OCI-LY3 (cell line): ENCODE results near the gene P4HTM.

Experiments
- H2AFZ ChIP-seq: fragments of 200-600, 300-600 bp; shearing (Covaris generic); 2 replicates; pipeline ENCODE4 v1.6.0; 2014; ENCODE audit warnings: antibody characterized with exemption, low read depth, low read length
- H3K27ac ChIP-seq: fragments of 200-600, 300-600 bp; sonication (generic); 2 replicates; pipeline ENCODE4 v1.5.1; 2014; ENCODE audit warnings: mild to moderate bottlenecking, low read length, moderate library complexity, mixed read lengths
- H3K27me3 ChIP-seq: fragments of 200-600, 300-600 bp; sonication (generic); 2 replicates; pipeline ENCODE4 v1.6.1; 2014; ENCODE audit warnings: low read depth, low read length, mixed read lengths
- H3K36me3 ChIP-seq: fragments of 200-600, 300-600 bp; sonication (generic); replicated peaks from 2 replicates; pipeline ENCODE3; 2014; ENCODE audit warnings: low read depth, low read length, mixed read lengths
- H3K4me1 ChIP-seq: fragments of 300-600, 200-600 bp; sonication (generic); 2 replicates; pipeline ENCODE4 v1.6.1; 2014; ENCODE audit warnings: low read length, mixed read lengths
- H3K4me2 ChIP-seq: fragments of 200-600, 300-600 bp; sonication (generic); 2 replicates; pipeline ENCODE4 v1.6.1; 2014; ENCODE audit warnings: low read length, mixed read lengths
- H3K4me3 ChIP-seq: fragments of 300-600, 200-600 bp; sonication (generic); 2 replicates; pipeline ENCODE4 v1.5.1; 2014; ENCODE audit warnings: antibody characterized with exemption, mild to moderate bottlenecking, low read length, moderate library complexity
- H3K79me2 ChIP-seq: fragments of 300-600, 200-600 bp; shearing (Covaris generic); 2 replicates; pipeline ENCODE4 v1.6.1; 2014; ENCODE audit warnings: mild to moderate bottlenecking, low read length, mixed read lengths
- H3K9ac ChIP-seq: fragments of 300-600, 200-600 bp; shearing (Covaris generic); 2 replicates; pipeline ENCODE4 v1.6.0; 2014; ENCODE audit warnings: mild to moderate bottlenecking, low read length, moderate library complexity
- H3K9me3 ChIP-seq: fragments of 200-600, 300-600 bp; shearing (Covaris generic); 2 replicates; pipeline ENCODE4 v1.6.1; 2014; ENCODE audit warnings: low read length, mixed read lengths; ENCODE audit not compliant: insufficient read depth
- H4K20me1 ChIP-seq: fragments of 200-600, 300-600 bp; sonication (generic); 2 replicates; pipeline ENCODE4 v1.6.1; 2016; ENCODE audit warnings: low read length, mixed read lengths; ENCODE audit not compliant: insufficient read depth
- EZH2phosphoT487 ChIP-seq: fragments of 200-600 bp; shearing (Covaris generic); IDR thresholded peaks from 2 replicates; pipeline ENCODE4 v1.6.1; 2018; ENCODE audit warnings: antibody characterized with exemption, mixed run types, low read depth
- TF ChIP-seq, protein P1 (sequence below): fragments of 200-600, 300-600 bp; sonication (generic); IDR thresholded peaks from 2 replicates; pipeline ENCODE4 v1.5.1; 2014; ENCODE audit warnings: antibody characterized with exemption, low read length, low read depth

Gene P4HTM

DNA sequence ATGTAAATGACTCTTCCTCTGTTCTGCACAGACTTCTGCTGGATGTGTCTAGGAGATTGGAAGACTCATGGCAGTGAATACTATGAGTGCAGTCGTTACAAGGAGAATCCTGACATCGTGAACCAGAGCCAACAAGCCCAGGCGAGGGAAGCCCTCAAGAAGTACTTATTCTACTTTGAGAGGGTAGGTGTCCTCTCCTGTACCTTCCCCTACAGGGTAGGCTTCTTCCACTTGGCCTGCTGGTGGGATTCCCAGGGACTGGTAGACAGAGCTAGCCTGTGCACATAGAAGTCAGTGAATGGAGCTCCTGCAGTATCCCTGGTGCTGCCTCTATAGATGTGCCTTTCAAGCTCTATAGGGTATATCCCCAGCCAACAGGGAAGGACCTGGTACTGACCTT, 10.6 kb upstream of the P4HTM start:
- H2AFZ ChIP-seq: no peak overlapping the region
- no peaks in the 10 kb centered on the region for H3K27me3 ChIP-seq
- no peaks in the 10 kb centered on the region for H3K79me2 ChIP-seq
- no peak overlapping the region for H3K27ac ChIP-seq
- H4K20me1 ChIP-seq: no peaks in the 10 kb centered on the region; the same call in 1 of the 2 replicates
- H3K4me1 ChIP-seq: no peaks in the 10 kb centered on the region
- no peak overlapping the region for H3K4me2 ChIP-seq
- TF ChIP-seq, protein P1, sequence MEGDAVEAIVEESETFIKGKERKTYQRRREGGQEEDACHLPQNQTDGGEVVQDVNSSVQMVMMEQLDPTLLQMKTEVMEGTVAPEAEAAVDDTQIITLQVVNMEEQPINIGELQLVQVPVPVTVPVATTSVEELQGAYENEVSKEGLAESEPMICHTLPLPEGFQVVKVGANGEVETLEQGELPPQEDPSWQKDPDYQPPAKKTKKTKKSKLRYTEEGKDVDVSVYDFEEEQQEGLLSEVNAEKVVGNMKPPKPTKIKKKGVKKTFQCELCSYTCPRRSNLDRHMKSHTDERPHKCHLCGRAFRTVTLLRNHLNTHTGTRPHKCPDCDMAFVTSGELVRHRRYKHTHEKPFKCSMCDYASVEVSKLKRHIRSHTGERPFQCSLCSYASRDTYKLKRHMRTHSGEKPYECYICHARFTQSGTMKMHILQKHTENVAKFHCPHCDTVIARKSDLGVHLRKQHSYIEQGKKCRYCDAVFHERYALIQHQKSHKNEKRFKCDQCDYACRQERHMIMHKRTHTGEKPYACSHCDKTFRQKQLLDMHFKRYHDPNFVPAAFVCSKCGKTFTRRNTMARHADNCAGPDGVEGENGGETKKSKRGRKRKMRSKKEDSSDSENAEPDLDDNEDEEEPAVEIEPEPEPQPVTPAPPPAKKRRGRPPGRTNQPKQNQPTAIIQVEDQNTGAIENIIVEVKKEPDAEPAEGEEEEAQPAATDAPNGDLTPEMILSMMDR: no peak
- TF ChIP-seq EZH2phosphoT487: no peak
- H3K36me3 ChIP-seq: peaks cover 66% of the 10 kb centered on the region
- H3K9me3 ChIP-seq: no peaks in the 10 kb centered on the region
- no peak overlapping the region for H3K9ac ChIP-seq
- no peak overlapping the region for H3K4me3 ChIP-seq

DNA sequence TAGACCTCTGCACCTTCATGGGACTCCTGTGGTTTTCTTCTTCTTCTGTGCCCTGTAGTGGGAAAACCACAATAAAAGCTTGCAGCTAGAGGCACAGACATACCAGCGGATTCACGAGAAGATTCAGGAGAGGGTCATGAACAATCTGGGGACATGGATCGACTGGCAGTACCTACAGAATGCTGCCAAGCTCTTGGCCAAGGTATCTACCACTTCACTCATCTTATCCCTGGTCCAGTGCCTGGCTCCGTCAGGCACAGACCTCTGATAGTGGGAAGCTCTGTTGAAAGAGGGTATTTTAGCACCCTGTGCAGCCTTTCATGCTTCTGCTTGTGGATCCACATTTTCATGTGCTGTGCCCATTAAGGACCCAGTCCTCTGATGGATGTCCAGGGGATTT, 9.7 kb upstream of the P4HTM start:
- Histone ChIP-seq H3K36me3 (peaks cover 65% of the 10 kb centered on the region), H3K4me3 (no peak overlapping the region), H3K9me3 (no peaks in the 10 kb centered on the region), H3K9ac (no peak overlapping the region), H3K27me3 (no peaks in the 10 kb centered on the region), H3K79me2 (no peaks in the 10 kb centered on the region), H3K4me2 (no peak overlapping the region), H3K4me1 (no peaks in the 10 kb centered on the region), H3K27ac (no peak overlapping the region), H2AFZ (no peak overlapping the region), H4K20me1 (no peaks in the 10 kb centered on the region; the same call in 1 of the 2 replicates)
- TF ChIP-seq EZH2phosphoT487: no peak
- TF ChIP-seq, protein P1: no peak

DNA sequence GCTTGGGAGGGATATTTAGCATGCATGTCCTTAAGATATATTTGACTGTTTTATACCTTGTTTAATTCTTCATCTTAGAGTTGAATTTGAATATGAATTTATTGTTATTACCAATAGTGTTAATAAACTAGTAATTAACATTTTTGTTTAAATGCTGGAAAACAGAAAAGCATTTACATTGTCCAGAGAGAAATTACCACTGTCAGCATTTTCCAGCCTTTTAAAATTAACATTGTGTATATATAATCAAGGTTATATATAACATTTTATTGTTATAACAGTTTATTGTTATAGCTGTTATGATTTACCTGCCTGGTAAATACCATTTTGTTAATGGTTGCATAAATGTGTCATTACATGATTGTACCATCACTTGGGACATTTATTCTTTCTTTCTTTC, 8.0 kb upstream of the P4HTM start:
- Histone ChIP-seq H3K4me3 (no peak overlapping the region), H2AFZ (no peak overlapping the region), H3K9me3 (no peaks in the 10 kb centered on the region), H3K4me1 (no peaks in the 10 kb centered on the region), H3K27ac (no peak overlapping the region), H3K79me2 (no peaks in the 10 kb centered on the region), H3K9ac (no peak overlapping the region), H4K20me1 (no peaks in the 10 kb centered on the region; the same call in 1 of the 2 replicates), H3K4me2 (no peak overlapping the region), H3K36me3 (peaks cover 62% of the 10 kb centered on the region), H3K27me3 (no peaks in the 10 kb centered on the region)
- TF ChIP-seq, protein P1: no peak
- no peak for TF ChIP-seq EZH2phosphoT487

DNA sequence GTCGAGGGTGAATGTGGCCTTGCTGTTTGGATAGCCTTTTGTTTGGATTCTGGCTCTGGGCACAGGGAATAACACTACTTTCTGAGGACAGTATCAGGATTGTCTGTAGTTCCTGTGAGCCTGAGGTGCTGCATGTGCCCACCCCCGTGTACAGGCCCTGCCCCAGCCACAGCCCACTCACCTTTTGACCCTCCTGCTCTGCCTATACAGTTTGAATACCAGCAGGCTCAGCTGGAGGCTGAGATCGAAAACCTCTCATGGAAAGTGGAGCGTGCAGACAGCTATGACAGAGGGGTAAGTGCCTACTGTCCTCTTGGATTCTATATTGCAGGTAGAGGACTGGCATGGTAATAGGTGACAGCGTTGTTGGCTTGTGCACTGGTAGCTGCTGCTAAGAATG, 7.4 kb upstream of the P4HTM start:
- no peaks in the 10 kb centered on the region; the same call in 1 of the 2 replicates for H4K20me1 ChIP-seq
- H3K27me3 ChIP-seq: no peaks in the 10 kb centered on the region
- H3K27ac ChIP-seq: no peak overlapping the region
- H3K36me3 ChIP-seq: peaks cover 60% of the 10 kb centered on the region
- H3K4me1 ChIP-seq: no peaks in the 10 kb centered on the region
- H3K4me3 ChIP-seq: no peak overlapping the region
- H2AFZ ChIP-seq: no peak overlapping the region
- H3K9me3 ChIP-seq: no peaks in the 10 kb centered on the region
- no peak overlapping the region for H3K4me2 ChIP-seq
- TF ChIP-seq, protein P1: no peak
- no peak for TF ChIP-seq EZH2phosphoT487
- no peaks in the 10 kb centered on the region for H3K79me2 ChIP-seq
- no peak overlapping the region for H3K9ac ChIP-seq
